ENCODE measurements around the gene FOXP1.

GRCh38 chr3:71345429-71346040 lies 238.0 kb downstream of the FOXP1 start:
- TF ChIP-seq, protein P1, sequence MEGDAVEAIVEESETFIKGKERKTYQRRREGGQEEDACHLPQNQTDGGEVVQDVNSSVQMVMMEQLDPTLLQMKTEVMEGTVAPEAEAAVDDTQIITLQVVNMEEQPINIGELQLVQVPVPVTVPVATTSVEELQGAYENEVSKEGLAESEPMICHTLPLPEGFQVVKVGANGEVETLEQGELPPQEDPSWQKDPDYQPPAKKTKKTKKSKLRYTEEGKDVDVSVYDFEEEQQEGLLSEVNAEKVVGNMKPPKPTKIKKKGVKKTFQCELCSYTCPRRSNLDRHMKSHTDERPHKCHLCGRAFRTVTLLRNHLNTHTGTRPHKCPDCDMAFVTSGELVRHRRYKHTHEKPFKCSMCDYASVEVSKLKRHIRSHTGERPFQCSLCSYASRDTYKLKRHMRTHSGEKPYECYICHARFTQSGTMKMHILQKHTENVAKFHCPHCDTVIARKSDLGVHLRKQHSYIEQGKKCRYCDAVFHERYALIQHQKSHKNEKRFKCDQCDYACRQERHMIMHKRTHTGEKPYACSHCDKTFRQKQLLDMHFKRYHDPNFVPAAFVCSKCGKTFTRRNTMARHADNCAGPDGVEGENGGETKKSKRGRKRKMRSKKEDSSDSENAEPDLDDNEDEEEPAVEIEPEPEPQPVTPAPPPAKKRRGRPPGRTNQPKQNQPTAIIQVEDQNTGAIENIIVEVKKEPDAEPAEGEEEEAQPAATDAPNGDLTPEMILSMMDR (IDR thresholded peaks at IDR 0.05; ENCODE audit: insufficient read depth, low read depth, low read length), result no peak
- no peak for TF ChIP-seq EZH2 (IDR thresholded peaks at IDR 0.05; ENCODE audit: insufficient read depth, low read length)

Measured in astrocyte (in vitro differentiated cells and primary cell).